IPS DF 19.7 (cell line): Measurements from ENCODE around the gene GUCY2D.
"Not testable (repeated sequence)": the region's sequence is repeated elsewhere in the genome, so short reads cannot be mapped to it uniquely, and the experiment has no call there.

Experiments used
- DNase-seq: peaks from one replicate; pipeline ENCODE4 v3.0.0-alpha.2; 2013; ENCODE audit warnings: low read depth, low spot score

GUCY2D gene

GRCh38 chr17:8001976-8002720 is at the start of gene GUCY2D:
GUCY2D (plus strand) TSS chr17:8002615; CDS start chr17:8003048, 433 bp downstream.
- DNase-seq, result no peak

GRCh38 chr17:7953266-7953665 is 49.1 kb upstream of the GUCY2D start:
- DNase-seq, result not testable (repeated sequence)

GRCh38 chr17:7955414-7956227 is 46.8 kb upstream of the GUCY2D start:
- DNase-seq, result no peak

- DNase-seq, result no peak
These were observed 46.0 kb upstream of the GUCY2D start for GRCh38 chr17:7956228-7956965.

GRCh38 chr17:7959503-7960253 is 42.7 kb upstream of the GUCY2D start:
- DNase-seq, result no peak

- DNase-seq, result no peak
These were observed 41.0 kb upstream of the GUCY2D start for GRCh38 chr17:7961421-7961820.

- DNase-seq, result no peak
These were observed 34.7 kb upstream of the GUCY2D start for GRCh38 chr17:7967751-7968150.

- DNase-seq, result no peak
These were observed 33.0 kb upstream of the GUCY2D start for GRCh38 chr17:7969433-7969832.

- no peak for DNase-seq
These were observed 30.8 kb upstream of the GUCY2D start for GRCh38 chr17:7971651-7972050.

GRCh38 chr17:7972131-7972785 is 30.2 kb upstream of the GUCY2D start:
- DNase-seq, result no peak

- no peak for DNase-seq
These were observed 27.7 kb upstream of the GUCY2D start for GRCh38 chr17:7974638-7975131.

- DNase-seq, result no peak
These were observed 25.4 kb upstream of the GUCY2D start for GRCh38 chr17:7977039-7977438.

GRCh38 chr17:7977805-7978204 is 24.6 kb upstream of the GUCY2D start:
- no peak for DNase-seq

- no peak for DNase-seq
These were observed 20.2 kb upstream of the GUCY2D start for GRCh38 chr17:7982173-7982572.

GRCh38 chr17:7982666-7983065 is 19.7 kb upstream of the GUCY2D start:
- DNase-seq, result no peak

GRCh38 chr17:7984904-7985303 is 17.5 kb upstream of the GUCY2D start:
- DNase-seq, result no peak

- no peak for DNase-seq
These were observed 15.1 kb upstream of the GUCY2D start for GRCh38 chr17:7987112-7987893.

GRCh38 chr17:7988750-7989178 is 13.7 kb upstream of the GUCY2D start:
- DNase-seq, result no peak

- no peak for DNase-seq
These were observed 12.4 kb upstream of the GUCY2D start for GRCh38 chr17:7989781-7990655.
